ENCODE results near the gene ARRDC1.
A peak's percentile ranks its signal among the peaks of the same experiment; 100 is the strongest.

ARRDC1 gene

GRCh38 chr9:137589441-137590122 lies 15.9 kb upstream of the ARRDC1 start (continued):
- TF ChIP-seq WT1 (tag by site-specific recombination; IDR thresholded peaks at IDR 0.05) (no peak), HOXC10 (CRISPR knock-in tag; IDR thresholded peaks at IDR 0.05) (no peak), YY2 (tag by site-specific recombination; IDR thresholded peaks at IDR 0.05) (no peak), ZNF473 (tag by site-specific recombination; IDR thresholded peaks at IDR 0.05) (no peak), ZBTB20 (tag by site-specific recombination; IDR thresholded peaks at IDR 0.05) (peak; percentile 38; the same call in 1 of the 2 replicates), HOXA7 (CRISPR knock-in tag; IDR thresholded peaks at IDR 0.05; ENCODE audit: borderline replicate concordance) (no peak), ZNF830 (tag by site-specific recombination; IDR thresholded peaks at IDR 0.05; ENCODE audit: low read depth) (no peak), ZNF350 (tag by site-specific recombination; IDR thresholded peaks at IDR 0.05) (no peak), ZNF335 (tag by site-specific recombination; conservative IDR thresholded peaks at IDR 0.05) (peak; percentile 41), ZNF660 (tag by site-specific recombination; IDR thresholded peaks at IDR 0.05) (peak; percentile 21; the same call in 1 of the 2 replicates), KLF7 (tag by site-specific recombination; IDR thresholded peaks at IDR 0.05; ENCODE audit: borderline replicate concordance) (no peak), ZNF600 (tag by site-specific recombination; IDR thresholded peaks at IDR 0.05) (no peak), HOXD13 (CRISPR knock-in tag; IDR thresholded peaks at IDR 0.05; ENCODE audit: borderline replicate concordance) (no peak), ZNF768 (tag by site-specific recombination; IDR thresholded peaks at IDR 0.05) (no peak), SP2 (tag by site-specific recombination; IDR thresholded peaks at IDR 0.05) (peak; percentile 31), ZNF138 (tag by site-specific recombination; IDR thresholded peaks at IDR 0.05; ENCODE audit: borderline replicate concordance) (no peak), SCRT1 (tag by site-specific recombination; IDR thresholded peaks at IDR 0.05; ENCODE audit: borderline replicate concordance) (peak; percentile 66; the same call in 1 of the 2 replicates), ZIC2 (tag by site-specific recombination; IDR thresholded peaks at IDR 0.05) (no peak), YY1 (tag by site-specific recombination; IDR thresholded peaks at IDR 0.05) (no peak), ZSCAN30 (tag by site-specific recombination; IDR thresholded peaks at IDR 0.05) (no peak), ZNF449 (tag by site-specific recombination; IDR thresholded peaks at IDR 0.05) (peak; percentile 84)

- no peaks in the 10 kb centered on the region for H3K9me3 ChIP-seq (ENCODE audit: control insufficient read depth, insufficient read depth, low read depth, low read length)
- peak overlapping the region; percentile 75; the same call in 1 of the 2 replicates for H3K27ac ChIP-seq (ENCODE audit: extremely low read depth, low read depth, low read length)
- ChIA-PET CTCF (interaction anchor here (0.6 to 1.5 kb wide), 4 partner anchors 8 to 55 kb away, joined by 3 to 6 read pairs (median 3); partner anchors contain the start of gene DPH7), POLR2A (interaction anchor here (1.4 to 4.2 kb wide), 10 partner anchors 9 to 131 kb away, joined by 3 to 43 read pairs (median 12); partner anchors contain the start of genes ARRDC1, DPH7, EHMT1 and MRPL41)
- peak overlapping the region; percentile 69 for H3K4me3 ChIP-seq (ENCODE audit: low read depth, low read length)
- H3K4me1 ChIP-seq (ENCODE audit: control insufficient read depth, insufficient read depth, low read length) = peaks cover 2% of the 10 kb centered on the region; the same call in 1 of the 2 replicates
- H3K36me3 ChIP-seq (ENCODE audit: control insufficient read depth in 2 of 2, insufficient read depth in 1 of 2, low read length in 2 of 2) = peaks cover 8 to 43% of the 10 kb centered on the region in 2 experiments; a peak in 2 of 3 replicates
- TF ChIP-seq ZSCAN16 (tag by site-specific recombination; IDR thresholded peaks at IDR 0.05) (no peak), ZNF621 (tag by site-specific recombination; IDR thresholded peaks at IDR 0.05) (no peak), ZNF146 (tag by site-specific recombination; IDR thresholded peaks at IDR 0.05) (no peak), ZNF274 (IDR thresholded peaks at IDR 0.05; ENCODE audit: low read length) (no peak), ZNF274 (tag by site-specific recombination; IDR thresholded peaks at IDR 0.05; ENCODE audit: borderline replicate concordance) (no peak), ZNF280D (tag by site-specific recombination; IDR thresholded peaks at IDR 0.05) (no peak), ZNF248 (tag by site-specific recombination; IDR thresholded peaks at IDR 0.05) (no peak), HOXC10 (CRISPR knock-in tag; IDR thresholded peaks at IDR 0.05) (no peak), ZNF10 (tag by site-specific recombination; IDR thresholded peaks at IDR 0.05) (no peak), ZNF530 (tag by site-specific recombination; IDR thresholded peaks at IDR 0.05; ENCODE audit: low read depth) (no peak), ZBTB17 (tag by site-specific recombination; IDR thresholded peaks at IDR 0.05) (no peak), ZSCAN18 (tag by site-specific recombination; IDR thresholded peaks at IDR 0.05) (no peak), ZNF214 (tag by site-specific recombination; IDR thresholded peaks at IDR 0.05; ENCODE audit: borderline replicate concordance) (no peak), ZNF335 (tag by site-specific recombination; conservative IDR thresholded peaks at IDR 0.05) (no peak)
Measured at GRCh38 chr9:137590123-137590468, 15.4 kb upstream of the ARRDC1 start.
